Sigmoid colon (tissue), 4 donors: ENCODE measurements around the gene TLE1.

Experiments
- POLR2A ChIP-seq, 2 donors: fragments of 450-650 bp; IDR thresholded peaks; one replicate each; pipeline ENCODE4 v1.6.1; 2016; ENCODE audit warnings: antibody characterized with exemption in 2 of 2, mild to moderate bottlenecking in 2 of 2, moderate library complexity in 2 of 2
- POLR2AphosphoS5 ChIP-seq, 4 donors: sonication (generic); formaldehyde crosslinking; IDR thresholded peaks; one replicate each; pipeline ENCODE4 v1.6.1; 2017; ENCODE audit warnings: antibody characterized with exemption in 4 of 4
- TF ChIP-seq, protein P1 (sequence below), 4 experiments: fragments of 450-650 bp in 3 of 4; fragments of 200-600 bp in 1 of 4; IDR thresholded peaks; one replicate each; pipeline ENCODE4 v1.5.1; 2016 to 2019; ENCODE audit warnings: antibody characterized with exemption in 4 of 4, mild to moderate bottlenecking in 3 of 4, moderate library complexity in 2 of 4

DNA sequence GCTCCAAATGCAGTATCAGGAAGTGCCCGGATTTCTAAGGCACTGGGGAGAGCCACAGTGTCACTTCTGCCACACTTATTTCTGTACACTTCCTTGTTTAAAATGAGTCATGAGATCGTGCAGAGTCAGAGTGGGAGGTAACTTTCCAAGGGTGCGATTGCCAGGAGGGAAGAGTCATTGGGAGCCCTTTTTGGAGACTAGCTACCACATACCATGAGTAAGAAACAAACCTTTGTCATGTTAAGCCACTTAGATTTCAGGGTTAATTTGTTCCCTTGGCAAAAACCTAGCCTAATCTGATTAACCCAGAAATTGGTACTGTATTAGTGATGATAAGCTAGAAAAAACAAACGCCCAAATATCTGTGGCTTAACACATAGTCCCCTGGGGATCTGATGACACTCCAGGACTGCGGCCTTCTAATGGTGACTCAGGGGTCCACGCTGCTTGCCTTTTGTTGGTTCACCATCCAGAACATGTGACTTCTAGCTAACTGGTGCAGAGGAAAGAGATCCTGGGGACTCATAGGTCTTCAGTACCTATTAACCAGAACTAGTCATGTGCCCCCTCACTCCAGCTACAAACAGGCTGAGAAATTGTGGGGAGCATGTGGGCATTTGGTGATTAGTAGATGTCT, 48.6 kb upstream of the TLE1 start:
- no peak for TF ChIP-seq POLR2A (IDR thresholded peaks at IDR 0.05)
- TF ChIP-seq, protein P1, sequence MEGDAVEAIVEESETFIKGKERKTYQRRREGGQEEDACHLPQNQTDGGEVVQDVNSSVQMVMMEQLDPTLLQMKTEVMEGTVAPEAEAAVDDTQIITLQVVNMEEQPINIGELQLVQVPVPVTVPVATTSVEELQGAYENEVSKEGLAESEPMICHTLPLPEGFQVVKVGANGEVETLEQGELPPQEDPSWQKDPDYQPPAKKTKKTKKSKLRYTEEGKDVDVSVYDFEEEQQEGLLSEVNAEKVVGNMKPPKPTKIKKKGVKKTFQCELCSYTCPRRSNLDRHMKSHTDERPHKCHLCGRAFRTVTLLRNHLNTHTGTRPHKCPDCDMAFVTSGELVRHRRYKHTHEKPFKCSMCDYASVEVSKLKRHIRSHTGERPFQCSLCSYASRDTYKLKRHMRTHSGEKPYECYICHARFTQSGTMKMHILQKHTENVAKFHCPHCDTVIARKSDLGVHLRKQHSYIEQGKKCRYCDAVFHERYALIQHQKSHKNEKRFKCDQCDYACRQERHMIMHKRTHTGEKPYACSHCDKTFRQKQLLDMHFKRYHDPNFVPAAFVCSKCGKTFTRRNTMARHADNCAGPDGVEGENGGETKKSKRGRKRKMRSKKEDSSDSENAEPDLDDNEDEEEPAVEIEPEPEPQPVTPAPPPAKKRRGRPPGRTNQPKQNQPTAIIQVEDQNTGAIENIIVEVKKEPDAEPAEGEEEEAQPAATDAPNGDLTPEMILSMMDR (IDR thresholded peaks at IDR 0.05), result no peak
- TF ChIP-seq POLR2AphosphoS5 (IDR thresholded peaks at IDR 0.05), result peak in 1 of 4 donors; percentile 25
